HG03108 (cell line): ENCODE measurements around the gene ADGRV1.

ENCODE experiments used
- ATAC-seq: cut with Tn5 transposase; IDR thresholded peaks from one replicate; pipeline ENCODE4 v1.9.1; 2021; ENCODE audit warnings: moderate library complexity; ENCODE audit not compliant: unreplicated experiment

ADGRV1 gene

GRCh38 chr5:90932052-90932699, 373.6 kb downstream of the ADGRV1 start:
- no peak for ATAC-seq

GRCh38 chr5:90933298-90933697, 374.7 kb downstream of the ADGRV1 start:
- no peak for ATAC-seq

- no peak for ATAC-seq
These were observed 375.6 kb downstream of the ADGRV1 start for GRCh38 chr5:90934091-90934719.

GRCh38 chr5:90934738-90935137, 376.1 kb downstream of the ADGRV1 start:
- ATAC-seq: no peak

GRCh38 chr5:90939211-90939610, 380.6 kb downstream of the ADGRV1 start:
- ATAC-seq: no peak

- peak; percentile 100 for ATAC-seq
These were observed 381.8 kb downstream of the ADGRV1 start for GRCh38 chr5:90940227-90940995.

GRCh38 chr5:90941002-90941720, 382.6 kb downstream of the ADGRV1 start:
- ATAC-seq: no peak

- no peak for ATAC-seq
These were observed 385.5 kb downstream of the ADGRV1 start for GRCh38 chr5:90944116-90944515.

- no peak for ATAC-seq
These were observed 389.1 kb downstream of the ADGRV1 start for GRCh38 chr5:90947667-90948066.

- no peak for ATAC-seq
These were observed 390.4 kb downstream of the ADGRV1 start for GRCh38 chr5:90948969-90949368.

- ATAC-seq: no peak
These were observed 391.1 kb downstream of the ADGRV1 start for GRCh38 chr5:90949469-90950358.

GRCh38 chr5:90955001-90955635, 396.5 kb downstream of the ADGRV1 start:
- no peak for ATAC-seq

GRCh38 chr5:90956511-90957097, 398.0 kb downstream of the ADGRV1 start:
- ATAC-seq: no peak

GRCh38 chr5:90957906-90958305, 399.3 kb downstream of the ADGRV1 start:
- ATAC-seq: no peak

GRCh38 chr5:90959262-90959661, 400.7 kb downstream of the ADGRV1 start:
- ATAC-seq: no peak

- ATAC-seq: no peak
These were observed 403.9 kb downstream of the ADGRV1 start for GRCh38 chr5:90962481-90962880.

- ATAC-seq: no peak
These were observed 406.6 kb downstream of the ADGRV1 start for GRCh38 chr5:90965110-90965685.

- no peak for ATAC-seq
These were observed 408.8 kb downstream of the ADGRV1 start for GRCh38 chr5:90967443-90967842.

GRCh38 chr5:90967851-90968250, 409.3 kb downstream of the ADGRV1 start:
- no peak for ATAC-seq
